ENCODE results near the gene DTX4. TPM values are rescaled to one million over a fixed set of nuclear protein-coding genes. Genes with fewer than 3 reads are reported as not detected.

Gene DTX4
- total RNA-seq, 2 experiments from 2014 or later, result 0.93 to 1.0 TPM

- TF ChIP-seq CTCF (IDR thresholded peaks at IDR 0.05), result no peak
- no peaks in the 10 kb centered on the region for H3K27me3 Mint-ChIP-seq
Observed at GRCh38 chr11:59187587-59187986, 15.7 kb downstream of the DTX4 start.

GRCh38 chr11:59188954-59189353 is 17.0 kb downstream of the DTX4 start:
- intact Hi-C loops (cut with DNase I, micrococcal nuclease), result no loop called here

More at GRCh38 chr11:59187587-59187986, 15.7 kb downstream of the DTX4 start:
- no peaks in the 10 kb centered on the region for H3K27me3 ChIP-seq (ENCODE audit: control insufficient read depth in 1 of 2, insufficient read depth in 2 of 2, low read length in 2 of 2)
- ATAC-seq (ENCODE audit: poor library complexity), result no peak
- H3K27ac ChIP-seq (ENCODE audit: low read depth in 1 of 2, low read length in 2 of 2), result no peak overlapping the region
- CTCF ChIA-PET, result interaction anchor here (2.9 kb wide), 1 partner anchor 16 kb away, joined by 26 read pairs; the partner anchor contains the start of gene DTX4
- no peaks in the 10 kb centered on the region for H3K36me3 ChIP-seq (ENCODE audit: insufficient read depth, low read length)
- H3K36me3 Mint-ChIP-seq (ENCODE audit: low read depth), result no peaks in the 10 kb centered on the region
- no peak overlapping the region for H3K27ac Mint-ChIP-seq
- peaks cover 6% of the 10 kb centered on the region for H3K4me1 ChIP-seq (ENCODE audit: insufficient read depth, low read length)
- no peak overlapping the region for H3K4me3 ChIP-seq (ENCODE audit: low read length)
- no peaks in the 10 kb centered on the region for H3K4me1 Mint-ChIP-seq (ENCODE audit: low read depth)
- H3K4me3 Mint-ChIP-seq, result no peak overlapping the region
- intact Hi-C loops (cut with DNase I, micrococcal nuclease), result loop anchor here in 1 of 2 experiments (2.0 kb wide), 1 partner anchor 15 kb away; the partner anchor contains the start of gene DTX4
- no peaks in the 10 kb centered on the region for H3K9me3 ChIP-seq (ENCODE audit: control insufficient read depth in 1 of 2, insufficient read depth in 1 of 2, low read length in 2 of 2)
- POLR2A ChIA-PET, result interaction anchor here (2.1 kb wide), 1 partner anchor 16 kb away, joined by 10 read pairs; the partner anchor contains the start of gene DTX4
- DNase-seq, result no peak
- H3K9me3 Mint-ChIP-seq, result no peaks in the 10 kb centered on the region

GRCh38 chr11:59189986-59190385 is 18.1 kb downstream of the DTX4 start:
- Mint-ChIP-seq H3K4me1 (ENCODE audit: low read depth) (no peaks in the 10 kb centered on the region), H3K4me3 (no peak overlapping the region), H3K27ac (no peak overlapping the region), H3K36me3 (ENCODE audit: low read depth) (peaks cover under 1% of the 10 kb centered on the region), H3K27me3 (no peaks in the 10 kb centered on the region), H3K9me3 (no peaks in the 10 kb centered on the region)
- ChIA-PET POLR2A (no interaction called here), CTCF (interaction anchor here (1.1 to 1.4 kb wide), 2 partner anchors 18 to 33 kb away, joined by 3 to 4 read pairs; partner anchors contain the start of gene DTX4)
- Histone ChIP-seq H3K27ac (ENCODE audit: low read depth in 1 of 2, low read length in 2 of 2) (no peak overlapping the region), H3K9me3 (ENCODE audit: control insufficient read depth in 1 of 2, insufficient read depth in 1 of 2, low read length in 2 of 2) (no peaks in the 10 kb centered on the region), H3K4me1 (ENCODE audit: insufficient read depth, low read length) (peaks cover 6% of the 10 kb centered on the region), H3K27me3 (ENCODE audit: control insufficient read depth in 1 of 2, insufficient read depth in 2 of 2, low read length in 2 of 2) (no peaks in the 10 kb centered on the region), H3K4me3 (ENCODE audit: low read length) (no peak overlapping the region), H3K36me3 (ENCODE audit: insufficient read depth, low read length) (no peaks in the 10 kb centered on the region)
- ATAC-seq (ENCODE audit: poor library complexity) (no peak), DNase-seq (no peak)
- intact Hi-C loops (cut with DNase I, micrococcal nuclease), result no loop called here
- no peak for TF ChIP-seq CTCF (IDR thresholded peaks at IDR 0.05)

More at GRCh38 chr11:59188954-59189353, 17.0 kb downstream of the DTX4 start:
- no peaks in the 10 kb centered on the region for H3K9me3 ChIP-seq (ENCODE audit: control insufficient read depth in 1 of 2, insufficient read depth in 1 of 2, low read length in 2 of 2)
- no peaks in the 10 kb centered on the region for H3K27me3 ChIP-seq (ENCODE audit: control insufficient read depth in 1 of 2, insufficient read depth in 2 of 2, low read length in 2 of 2)
- ATAC-seq (ENCODE audit: poor library complexity), result no peak
- Mint-ChIP-seq H3K27ac (no peak overlapping the region), H3K4me1 (ENCODE audit: low read depth) (no peaks in the 10 kb centered on the region), H3K27me3 (no peaks in the 10 kb centered on the region), H3K9me3 (no peaks in the 10 kb centered on the region), H3K4me3 (no peak overlapping the region), H3K36me3 (ENCODE audit: low read depth) (no peaks in the 10 kb centered on the region)
- no peak overlapping the region for H3K27ac ChIP-seq (ENCODE audit: low read depth in 1 of 2, low read length in 2 of 2)
- no peak for DNase-seq
- ChIA-PET CTCF (no interaction called here), POLR2A (no interaction called here)
- no peaks in the 10 kb centered on the region for H3K36me3 ChIP-seq (ENCODE audit: insufficient read depth, low read length)
- H3K4me3 ChIP-seq (ENCODE audit: low read length), result no peak overlapping the region
- H3K4me1 ChIP-seq (ENCODE audit: insufficient read depth, low read length), result peaks cover 6% of the 10 kb centered on the region
- no peak for TF ChIP-seq CTCF (IDR thresholded peaks at IDR 0.05)
